DOHH2 (cell line): ENCODE measurements around the gene PLB1.

Experiments used
- H3F3A ChIP-seq: fragments of 200-600 bp; sonication (generic), shearing (Covaris generic); 2 replicates; pipeline ENCODE4 v1.6.0; 2016; ENCODE audit warnings: antibody characterized with exemption, mild to moderate bottlenecking; ENCODE audit not compliant: control insufficient read depth, insufficient read depth
- H3K27ac ChIP-seq: fragments of 200-600 bp; sonication (generic); 2 replicates; pipeline ENCODE4 v1.5.1; 2014; ENCODE audit warnings: low read depth, mild to moderate bottlenecking, low read length, moderate library complexity
- H3K27me3 ChIP-seq: fragments of 200-600 bp; sonication (generic); 2 replicates; pipeline ENCODE4 v1.6.1; 2014; ENCODE audit warnings: mild to moderate bottlenecking, low read length, mixed read lengths; ENCODE audit not compliant: control insufficient read depth
- H3K36me3 ChIP-seq: fragments of 200-600 bp; sonication (generic); 2 replicates; pipeline ENCODE4 v1.6.1; 2014; ENCODE audit warnings: mild to moderate bottlenecking, low read length, moderate library complexity, mixed read lengths; ENCODE audit not compliant: control insufficient read depth
- H3K4me1 ChIP-seq: fragments of 200-600 bp; sonication (generic); 2 replicates; pipeline ENCODE4 v1.6.1; 2014; ENCODE audit warnings: mild to moderate bottlenecking, low read length, mixed read lengths; ENCODE audit not compliant: control insufficient read depth
- H3K4me2 ChIP-seq: fragments of 200-600 bp; sonication (generic); 2 replicates; pipeline ENCODE4 v1.6.0; 2014; ENCODE audit warnings: mild to moderate bottlenecking, low read length, moderate library complexity
- H3K4me3 ChIP-seq: fragments of 200-600 bp; sonication (generic); 2 replicates; pipeline ENCODE4 v1.5.1; 2014; ENCODE audit warnings: mild to moderate bottlenecking, low read length, mixed read lengths
- H3K79me2 ChIP-seq: fragments of 200-600 bp; sonication (generic); 2 replicates; pipeline ENCODE4 v1.6.1; 2014; ENCODE audit warnings: mild to moderate bottlenecking, low read length, mixed read lengths; ENCODE audit not compliant: control insufficient read depth
- H3K9me2 ChIP-seq: fragments of 200-600 bp; sonication (generic); replicated peaks from 2 replicates; pipeline ENCODE4 v1.6.1; 2014; ENCODE audit warnings: mild to moderate bottlenecking, low read length, mixed read lengths; ENCODE audit not compliant: control insufficient read depth
- H3K9me3 ChIP-seq: fragments of 200-600 bp; sonication (generic); 2 replicates; pipeline ENCODE4 v1.6.1; 2014; ENCODE audit warnings: antibody characterized with exemption, low read length, mixed read lengths; ENCODE audit not compliant: control insufficient read depth, insufficient read depth
- H4K20me1 ChIP-seq: fragments of 200-600 bp; sonication (generic); 2 replicates; pipeline ENCODE4 v1.6.0; 2014; ENCODE audit warnings: low read depth, mild to moderate bottlenecking, antibody characterized with exemption, low read length, moderate library complexity; ENCODE audit not compliant: control insufficient read depth, insufficient read depth
- CTCF ChIP-seq: fragments of 200-600 bp; sonication (generic); IDR thresholded peaks from one replicate; pipeline ENCODE4 v1.5.1; 2014; ENCODE audit warnings: antibody characterized with exemption, mild to moderate bottlenecking, low read depth, low read length; ENCODE audit not compliant: poor library complexity, severe bottlenecking
- EZH2phosphoT487 ChIP-seq: fragments of 200-600 bp; sonication (generic); IDR thresholded peaks from 2 replicates; pipeline ENCODE4 v1.6.1; 2017; ENCODE audit warnings: borderline replicate concordance, mild to moderate bottlenecking, antibody characterized with exemption, low read length, moderate library complexity, mixed read lengths

The PLB1 gene

GRCh38 chr2:28465148-28465885, 30.5 kb upstream of the PLB1 start:
- Histone ChIP-seq H3K27ac (no peak overlapping the region), H3K4me3 (no peak overlapping the region), H4K20me1 (no peaks in the 10 kb centered on the region), H3K79me2 (no peaks in the 10 kb centered on the region), H3K4me2 (no peak overlapping the region), H3K36me3 (no peaks in the 10 kb centered on the region), H3K9me2 (no peaks in the 10 kb centered on the region), H3K9me3 (no peaks in the 10 kb centered on the region; the same call in 1 of the 2 replicates), H3K27me3 (peaks cover 20% of the 10 kb centered on the region), H3K4me1 (peaks cover 7% of the 10 kb centered on the region), H3F3A (no peaks in the 10 kb centered on the region)
- TF ChIP-seq EZH2phosphoT487 (no peak), CTCF (no peak)

- no peak overlapping the region for H3K27ac ChIP-seq
- no peaks in the 10 kb centered on the region for H3F3A ChIP-seq
- no peaks in the 10 kb centered on the region for H3K9me2 ChIP-seq
These were observed 26.6 kb upstream of the PLB1 start for GRCh38 chr2:28469304-28469703.

DNA sequence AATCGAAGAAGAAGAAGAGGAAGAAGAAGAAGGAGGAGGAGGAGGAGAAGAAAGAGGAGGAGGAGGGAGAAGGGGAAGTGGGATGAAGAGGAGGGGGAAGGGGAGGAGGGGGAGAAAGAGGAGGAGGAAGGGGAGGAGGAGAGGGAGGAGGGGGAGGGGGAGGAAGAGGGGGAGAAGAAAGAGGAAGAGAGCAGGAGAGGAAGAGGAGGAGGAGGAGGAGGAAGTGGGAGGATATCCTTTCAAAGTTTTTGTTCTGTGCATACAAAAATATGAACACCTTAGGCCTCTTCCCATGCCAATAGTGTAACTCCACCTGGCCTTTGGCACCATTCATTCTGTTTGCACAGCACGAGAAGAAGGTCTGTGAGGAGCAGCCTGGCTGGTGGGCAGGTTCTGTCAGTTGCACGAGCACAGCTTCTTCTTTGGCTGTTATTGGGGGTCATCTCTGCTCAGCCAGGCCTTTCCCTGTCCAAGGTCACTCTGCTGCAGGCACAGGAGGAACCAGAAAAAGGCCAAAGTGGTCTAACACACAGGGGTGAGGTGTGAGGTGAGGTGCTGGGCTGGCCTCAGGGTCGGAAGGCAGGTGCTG, 25.8 kb upstream of the PLB1 start:
- Histone ChIP-seq H3K9me3 (no peaks in the 10 kb centered on the region; the same call in 1 of the 2 replicates), H3K9me2 (no peaks in the 10 kb centered on the region), H3K27me3 (peaks cover 2% of the 10 kb centered on the region; the same call in 1 of the 2 replicates), H3K4me2 (peak overlapping the region; percentile 30; the same call in 1 of the 2 replicates), H3K36me3 (no peaks in the 10 kb centered on the region), H3K4me1 (peaks cover 11% of the 10 kb centered on the region), H3F3A (no peaks in the 10 kb centered on the region), H4K20me1 (no peaks in the 10 kb centered on the region), H3K79me2 (no peaks in the 10 kb centered on the region), H3K27ac (no peak overlapping the region), H3K4me3 (no peak overlapping the region)
- no peak for TF ChIP-seq CTCF

More at GRCh38 chr2:28469304-28469703, 26.6 kb upstream of the PLB1 start:
- Histone ChIP-seq H3K36me3 (no peaks in the 10 kb centered on the region), H3K9me3 (no peaks in the 10 kb centered on the region), H3K27me3 (peaks cover 2% of the 10 kb centered on the region; the same call in 1 of the 2 replicates), H3K4me2 (no peak overlapping the region), H3K4me1 (peaks cover 11% of the 10 kb centered on the region), H4K20me1 (no peaks in the 10 kb centered on the region), H3K4me3 (no peak overlapping the region), H3K79me2 (no peaks in the 10 kb centered on the region)
- TF ChIP-seq CTCF (no peak), EZH2phosphoT487 (no peak)
